Adipose tissue (tissue), 3 donors: ENCODE results near the gene TAS2R14. TPM values are rescaled to one million over a fixed set of nuclear protein-coding genes. Genes with fewer than 3 reads are reported as not detected.

Source experiments
- H3K27ac ChIP-seq: one replicate; pipeline ENCODE4 v1.5.1; 2013; ENCODE audit warnings: low read depth, low read length
- WGBS, 3 donors: extraction: QIAGEN DNeasy Blood & Tissue Kit; methylation state at CpG; one replicate each; pipeline ENCODE4 v1.1.7; 2013; 5-methylcytosine and 5-hydroxymethylcytosine counted together
- polyA plus RNA-seq, 3 donors: library from polyadenylated mRNA; stranded (reverse); fragments of 200-250 nt; gene quantifications; one replicate each; pipeline ENCODE4 v1.2.3, GENCODE V29; 2013
- donor health status: healthy with polysubstance abuse.
- donor health status: Bipolar disorder and iron deficiency.
- donor health status: healthy.

Gene TAS2R14, protein sequence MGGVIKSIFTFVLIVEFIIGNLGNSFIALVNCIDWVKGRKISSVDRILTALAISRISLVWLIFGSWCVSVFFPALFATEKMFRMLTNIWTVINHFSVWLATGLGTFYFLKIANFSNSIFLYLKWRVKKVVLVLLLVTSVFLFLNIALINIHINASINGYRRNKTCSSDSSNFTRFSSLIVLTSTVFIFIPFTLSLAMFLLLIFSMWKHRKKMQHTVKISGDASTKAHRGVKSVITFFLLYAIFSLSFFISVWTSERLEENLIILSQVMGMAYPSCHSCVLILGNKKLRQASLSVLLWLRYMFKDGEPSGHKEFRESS
- polyA plus RNA-seq: under 1 TPM in 2 of 3 donors, not detected in 1; 0.28 to 0.46 TPM

DNA sequence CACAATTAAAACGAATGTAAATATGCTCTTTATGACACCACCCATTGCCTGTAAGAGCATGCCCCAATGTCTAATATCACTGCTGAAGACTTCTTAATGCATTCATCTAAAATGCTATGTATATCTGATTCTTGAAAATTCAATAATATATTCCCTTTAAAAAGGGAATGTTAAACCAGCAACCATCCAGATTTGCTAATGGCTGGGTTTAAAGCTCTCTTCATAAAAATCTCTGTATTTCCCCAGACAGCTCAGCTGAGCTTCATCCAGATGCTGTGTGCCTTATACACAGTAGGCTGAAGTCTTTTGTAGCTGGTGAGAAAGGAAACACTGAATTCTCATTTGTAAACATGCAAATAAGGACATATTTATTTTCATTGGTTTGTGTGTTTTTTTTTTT lies at the start of gene TAS2R14:
Gene TAS2R14 (minus strand): TSS at position 101 of the 400 bp plus-strand sequence. CDS start 56 bp downstream, at position 45.
- H3K27ac ChIP-seq: no peak within 1 kb of the TSS
- WGBS, 3 donors: 82 to 89% (median 88%) methylated on average over 1 of the region's 1 CpG

DNA sequence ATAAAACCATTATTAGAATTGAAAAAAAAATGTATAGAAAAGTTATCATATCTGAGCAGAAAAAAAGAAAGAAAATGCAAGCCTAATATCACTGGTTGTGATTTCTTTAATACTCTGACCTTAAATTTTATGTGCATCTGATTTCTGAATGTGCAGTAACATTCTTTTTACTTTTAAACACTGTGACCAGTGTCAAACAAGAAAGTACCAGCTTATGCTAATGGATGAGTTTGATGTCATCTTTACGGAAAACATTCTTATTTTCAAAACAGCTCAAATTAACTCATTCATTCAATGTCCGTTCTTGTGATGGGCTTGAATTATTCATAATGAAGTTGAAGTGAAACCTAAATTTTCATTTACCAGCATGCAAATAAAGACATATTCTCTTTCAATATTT lies 47.7 kb upstream of the TAS2R14 start, which contains the start of gene TAS2R50:
Gene TAS2R50 (minus strand): TSS at position 101 of the 400 bp plus-strand sequence. CDS start 52 bp downstream, at position 49.
- no peak within 1 kb of the TSS for H3K27ac ChIP-seq

DNA sequence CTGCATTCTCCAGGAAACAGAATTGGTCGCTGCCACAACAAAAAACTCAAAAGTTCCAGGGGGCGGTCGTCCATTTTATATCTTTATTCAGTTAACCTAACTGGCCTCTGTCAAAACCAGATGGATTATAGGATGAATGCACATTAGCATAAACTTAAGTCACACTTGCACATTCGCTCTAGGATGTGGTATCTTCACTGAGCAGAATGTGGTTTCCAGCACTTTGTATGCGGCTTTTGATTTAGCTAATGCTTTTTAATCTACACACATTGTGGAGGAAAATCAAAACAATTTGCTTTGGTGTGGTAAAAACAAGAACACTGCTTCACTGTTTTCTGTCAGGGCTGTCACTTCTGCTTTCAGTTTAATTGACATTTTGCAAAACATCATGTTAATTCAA lies 43.2 kb upstream of the TAS2R14 start:
- no peak overlapping the region for H3K27ac ChIP-seq
- 88 to 90% (median 90%) methylated on average over 5 of the region's 5 CpGs for WGBS, 3 donors

More for the DNA sequence above, 47.7 kb upstream of the TAS2R14 start, which contains the start of gene TAS2R50:
- WGBS, 3 donors: 47 to 64% (median 48%) methylated on average over 2 of the region's 2 CpGs

DNA sequence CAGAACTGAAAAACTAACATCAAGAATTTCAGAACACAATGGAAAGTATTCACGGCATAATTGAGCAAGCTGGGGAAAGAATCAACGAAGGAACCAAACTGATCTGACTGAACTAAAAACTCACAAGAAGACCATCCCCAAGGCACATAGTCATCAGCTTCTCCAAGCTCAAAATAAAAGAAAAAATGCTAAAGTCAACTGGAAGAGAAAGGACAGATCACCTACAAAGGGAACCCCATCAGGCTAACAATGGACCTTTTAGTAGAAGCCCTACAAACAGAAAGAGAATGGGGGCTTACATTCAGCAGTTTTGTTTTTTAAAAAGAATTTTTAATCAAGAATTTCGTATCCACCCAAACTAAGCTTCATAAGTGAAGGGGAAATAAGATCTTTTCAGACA lies 35.9 kb upstream of the TAS2R14 start:
- 86 to 95% (median 86%) methylated on average over 3 of the region's 3 CpGs for WGBS, 3 donors
- H3K27ac ChIP-seq: no peak overlapping the region

DNA sequence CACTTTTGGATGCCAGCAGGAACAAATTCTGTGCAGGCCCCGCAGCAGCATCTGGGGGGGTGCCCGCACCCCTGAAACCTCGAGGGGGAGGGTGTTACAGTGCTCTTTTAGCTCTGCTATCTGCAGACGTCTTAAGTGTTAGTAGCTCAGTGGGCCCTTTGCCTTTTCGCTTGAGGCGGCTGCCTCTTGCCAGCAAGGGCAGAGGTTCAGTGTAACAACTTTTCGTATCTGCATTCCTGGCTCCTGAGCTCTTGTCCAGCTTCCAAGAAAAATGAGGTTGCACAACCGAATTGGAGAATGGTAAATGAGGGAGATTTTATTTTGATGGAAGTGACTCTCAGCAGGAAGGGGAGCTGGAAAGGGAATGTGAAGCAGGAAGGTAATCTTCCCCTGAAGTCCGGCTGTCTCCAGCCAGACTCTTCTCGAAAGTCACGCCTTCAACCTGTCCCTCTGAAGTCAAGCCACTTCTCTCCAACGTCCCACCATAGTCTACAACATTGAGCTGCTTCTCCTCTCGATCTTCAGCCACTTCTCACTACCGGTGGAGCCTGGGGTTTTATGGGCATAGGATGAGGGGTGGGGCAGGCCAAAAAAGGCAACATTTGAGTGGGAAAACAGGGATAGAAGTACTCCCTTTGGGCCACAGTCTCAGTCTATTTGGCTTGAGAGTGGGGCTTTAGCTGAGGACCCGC lies 29.8 kb upstream of the TAS2R14 start:
- H3K27ac ChIP-seq: no peak overlapping the region
- WGBS, 3 donors: 68 to 80% (median 73%) methylated on average over 15 of the region's 15 CpGs

DNA sequence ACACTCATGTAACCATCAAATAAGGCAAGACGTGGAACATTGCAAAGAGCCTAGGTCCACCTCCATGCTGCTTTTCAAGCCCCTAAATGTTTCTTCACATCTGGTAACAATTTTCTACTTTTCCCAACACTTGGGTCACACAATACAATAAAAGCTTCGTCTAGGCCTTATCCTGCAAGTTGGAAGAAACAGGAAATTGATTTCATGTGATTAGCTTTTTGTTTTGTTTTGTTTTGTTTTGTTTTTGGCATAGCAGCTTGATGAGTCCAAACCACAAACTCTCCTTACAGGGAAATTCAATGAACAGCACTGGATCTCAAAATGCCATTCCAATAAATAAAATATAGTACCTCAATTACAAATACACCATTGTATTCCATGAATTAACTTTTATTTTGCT lies 28.3 kb upstream of the TAS2R14 start:
- no peak overlapping the region for H3K27ac ChIP-seq
- WGBS, 3 donors: 59 to 80% (median 69%) methylated on average over 2 of the region's 2 CpGs

DNA sequence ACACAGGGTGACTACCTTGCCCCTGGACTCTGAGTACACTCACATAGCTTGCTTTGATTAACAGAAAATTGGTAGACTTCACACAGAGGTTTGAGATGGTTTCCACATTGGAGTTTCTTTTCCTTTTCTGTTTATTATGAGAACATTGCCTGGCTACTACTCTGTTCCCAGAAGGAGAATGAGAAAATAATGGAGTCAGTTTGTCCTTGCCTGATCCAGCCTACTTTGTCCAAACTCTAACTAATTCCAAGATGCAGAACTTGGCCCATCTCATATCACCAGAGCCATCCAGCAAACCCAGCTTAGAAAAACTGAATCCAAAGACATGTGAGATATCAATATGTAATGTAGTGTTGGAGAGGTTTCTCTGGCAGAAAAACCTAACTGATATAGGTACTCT lies 27.3 kb upstream of the TAS2R14 start:
- H3K27ac ChIP-seq: no peak overlapping the region

DNA sequence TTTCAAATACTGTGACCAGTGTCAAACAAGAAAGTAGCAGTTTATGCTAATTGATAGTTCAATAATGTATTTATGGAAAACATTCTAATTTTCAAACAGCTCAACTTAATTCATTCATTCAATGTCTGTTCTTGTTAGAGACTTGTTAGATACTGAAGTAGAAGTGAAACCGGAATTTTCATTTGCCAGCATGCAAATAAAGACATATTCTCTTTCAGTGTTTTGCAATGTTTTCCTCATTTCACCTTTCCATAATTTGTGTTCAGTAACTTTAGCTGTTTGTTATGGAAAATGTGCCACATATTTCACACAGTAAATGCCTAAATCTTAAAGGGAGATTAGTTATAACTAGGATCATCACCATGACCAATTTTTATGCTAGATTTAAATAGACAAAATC lies 26.4 kb upstream of the TAS2R14 start:
- 89 to 100% (median 94%) methylated on average over 1 of the region's 1 CpG for WGBS, 3 donors

DNA sequence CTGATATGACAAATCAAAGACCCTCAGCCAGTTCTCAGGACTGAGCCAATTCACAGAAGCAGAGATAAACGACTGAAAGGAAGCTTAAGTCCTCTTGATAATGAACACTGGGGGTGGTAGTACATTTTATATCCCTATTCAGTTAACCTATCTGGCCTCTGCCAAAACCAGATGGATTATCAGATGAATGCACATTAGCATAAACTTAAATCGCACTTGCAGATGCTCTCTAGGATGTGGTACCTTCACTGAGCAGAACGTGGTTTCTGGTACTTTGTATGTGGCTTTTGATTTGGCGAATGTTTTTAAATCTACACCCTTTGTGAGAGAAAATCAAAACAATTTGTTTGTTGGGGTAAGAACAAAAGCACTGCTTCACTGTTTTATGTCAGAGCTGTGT lies 21.1 kb upstream of the TAS2R14 start:
- WGBS, 3 donors: 72 to 84% (median 72%) methylated on average over 4 of the region's 4 CpGs

More for the DNA sequence above, 26.4 kb upstream of the TAS2R14 start:
- no peak overlapping the region for H3K27ac ChIP-seq

DNA sequence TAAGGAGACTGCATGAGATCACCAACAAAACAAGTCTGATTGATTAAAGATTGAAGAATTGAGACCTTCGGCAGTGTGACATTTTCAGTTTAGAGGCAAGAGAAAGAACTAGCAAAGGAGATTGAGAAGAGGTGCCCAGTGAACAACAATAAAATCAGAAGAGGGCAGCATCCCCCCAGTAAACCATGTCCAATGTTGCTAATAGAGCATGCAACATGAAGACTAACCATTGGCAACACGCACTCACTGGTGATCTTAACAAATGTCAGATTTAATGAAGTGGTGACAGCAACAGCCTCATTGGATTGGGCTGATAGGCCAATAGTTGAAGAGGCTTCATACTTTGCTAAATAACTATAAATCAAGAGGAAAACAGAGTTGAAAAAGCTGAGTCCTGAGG lies 20.7 kb upstream of the TAS2R14 start:
- no peak overlapping the region for H3K27ac ChIP-seq
- WGBS, 3 donors: 93 to 98% (median 94%) methylated on average over 2 of the region's 2 CpGs

More for the DNA sequence above, 21.1 kb upstream of the TAS2R14 start:
- no peak overlapping the region for H3K27ac ChIP-seq

DNA sequence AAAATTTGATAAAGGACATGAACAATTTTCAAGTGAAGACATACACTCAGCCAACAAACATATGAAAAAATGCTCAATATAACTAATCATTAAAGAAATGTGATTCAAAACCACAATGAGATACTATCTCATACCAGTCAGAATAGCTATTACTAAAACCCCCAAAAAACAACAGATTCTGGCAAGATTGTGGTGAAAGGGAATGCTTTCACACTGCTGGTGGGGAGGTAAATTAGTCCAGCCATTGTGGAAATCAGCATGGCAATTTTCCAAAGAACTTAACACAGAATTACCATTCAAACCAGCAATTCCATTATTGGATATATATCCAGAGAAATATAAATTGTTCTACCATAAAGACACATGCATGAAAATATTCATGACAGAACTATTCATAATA lies 18.7 kb upstream of the TAS2R14 start:
- H3K27ac ChIP-seq: no peak overlapping the region

DNA sequence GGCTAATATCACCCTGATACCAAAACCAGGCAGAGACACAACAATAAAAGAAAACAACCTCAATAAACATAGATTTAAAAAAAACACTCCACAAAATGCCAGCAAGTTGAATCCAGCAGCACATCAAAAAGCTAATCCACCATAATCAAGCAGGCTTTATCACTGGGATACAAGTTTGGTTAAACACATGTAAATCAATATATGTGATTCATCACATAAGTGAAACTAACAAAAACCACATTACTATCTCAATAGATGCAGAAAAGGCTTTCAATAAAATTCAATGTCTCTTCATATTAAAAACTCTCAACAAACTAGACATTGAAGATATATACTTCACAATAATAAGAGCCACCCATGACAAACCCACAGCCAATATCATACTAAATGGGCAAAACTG lies 17.0 kb upstream of the TAS2R14 start:
- no peak overlapping the region for H3K27ac ChIP-seq

DNA sequence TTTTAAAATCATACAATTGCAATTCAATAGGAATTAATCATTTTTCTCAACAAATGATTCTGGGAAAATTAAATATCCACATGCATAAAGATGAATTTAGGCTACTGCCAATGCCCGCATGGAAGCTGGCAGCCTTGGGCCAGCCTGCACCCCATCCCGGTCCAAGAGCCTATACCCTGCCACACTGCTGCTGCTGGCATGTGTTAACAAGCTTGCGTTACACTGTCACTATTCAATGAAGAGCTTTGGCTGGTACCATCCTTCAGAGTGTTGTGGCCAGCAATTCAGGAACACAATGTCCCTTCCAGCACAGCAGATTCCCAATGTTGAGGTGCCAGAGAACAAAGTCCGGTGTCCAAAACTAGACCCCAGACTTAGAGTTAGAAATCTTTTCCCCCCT lies 13.6 kb upstream of the TAS2R14 start:
- no peak overlapping the region for H3K27ac ChIP-seq
- 95 to 99% (median 99%) methylated on average over 4 of the region's 4 CpGs for WGBS, 3 donors

DNA sequence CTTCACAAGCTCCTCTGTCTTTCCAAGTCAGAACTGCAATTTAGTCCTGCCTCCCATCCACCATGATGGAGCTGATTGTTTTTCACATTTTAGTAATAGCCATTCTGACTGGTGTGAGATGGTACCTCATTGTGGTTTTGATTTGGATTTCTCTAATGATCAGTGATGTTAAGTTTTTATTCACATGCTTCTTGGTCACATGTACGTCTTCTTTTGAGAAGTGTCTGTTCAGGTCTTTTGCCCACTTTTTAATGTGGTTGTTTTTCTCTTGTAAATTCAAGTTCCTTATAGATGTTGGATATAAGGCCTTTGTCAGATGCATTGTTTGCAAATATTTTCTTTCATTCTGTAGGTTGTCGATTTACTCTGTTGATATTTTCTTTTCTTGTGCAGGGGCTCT lies 4.1 kb upstream of the TAS2R14 start:
- WGBS, 3 donors: 95 to 98% (median 96%) methylated on average over 2 of the region's 2 CpGs
- no peak overlapping the region for H3K27ac ChIP-seq

DNA sequence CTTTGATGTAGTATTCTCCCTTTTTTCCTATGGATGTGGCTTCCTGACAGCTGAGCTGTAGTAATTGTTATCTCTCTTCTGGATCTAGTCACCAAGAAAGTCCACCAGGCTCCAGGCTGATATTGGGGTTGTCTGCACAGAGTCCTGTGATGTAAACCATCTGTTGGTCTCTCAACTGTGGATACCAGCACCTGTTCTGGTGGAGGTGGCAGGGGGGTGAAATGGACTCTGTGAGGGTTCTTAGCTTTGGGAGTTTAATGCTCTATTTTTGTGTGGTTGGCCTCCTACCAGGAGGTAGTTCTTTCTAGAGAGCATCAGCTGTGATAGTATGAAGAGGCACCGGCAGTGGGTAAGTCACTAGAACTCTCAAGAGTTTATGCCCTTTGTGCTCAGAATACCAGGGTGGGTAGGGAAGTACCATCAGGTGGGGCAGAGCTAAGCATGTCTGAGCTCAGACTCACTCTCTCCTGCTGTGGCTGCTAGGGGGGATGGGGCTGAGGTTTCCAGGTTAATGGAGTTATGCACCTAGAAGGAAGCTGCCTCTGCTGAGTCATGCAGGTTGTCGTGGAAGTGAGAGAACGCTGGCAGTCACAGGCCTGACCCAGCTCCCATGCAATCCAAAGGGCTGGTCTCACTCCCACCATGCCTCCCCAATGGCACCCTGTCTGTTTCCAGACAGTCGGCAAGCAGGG lies 3.0 kb upstream of the TAS2R14 start:
- no peak overlapping the region for H3K27ac ChIP-seq
- WGBS, 3 donors: 71 to 75% (median 72%) methylated on average over 4 of the region's 4 CpGs

DNA sequence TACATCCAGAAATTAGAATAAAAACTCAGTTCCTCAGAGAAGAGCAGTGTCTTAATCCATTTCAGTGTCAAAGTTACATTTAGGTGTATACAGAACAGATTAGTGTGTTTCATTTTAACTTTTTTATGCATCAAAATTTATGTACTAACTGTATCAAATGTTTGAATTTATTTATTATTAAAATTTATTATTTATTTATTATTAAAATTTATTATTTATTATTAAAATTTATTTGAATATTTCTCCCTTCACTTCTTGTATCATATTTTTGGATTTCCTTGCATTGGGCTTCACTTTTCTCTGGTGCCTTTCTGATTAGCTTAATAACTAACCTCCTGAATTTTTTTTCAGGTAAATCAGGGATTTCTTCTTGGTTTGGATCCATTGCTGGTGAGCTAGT lies 2.3 kb upstream of the TAS2R14 start:
- H3K27ac ChIP-seq: no peak overlapping the region

DNA sequence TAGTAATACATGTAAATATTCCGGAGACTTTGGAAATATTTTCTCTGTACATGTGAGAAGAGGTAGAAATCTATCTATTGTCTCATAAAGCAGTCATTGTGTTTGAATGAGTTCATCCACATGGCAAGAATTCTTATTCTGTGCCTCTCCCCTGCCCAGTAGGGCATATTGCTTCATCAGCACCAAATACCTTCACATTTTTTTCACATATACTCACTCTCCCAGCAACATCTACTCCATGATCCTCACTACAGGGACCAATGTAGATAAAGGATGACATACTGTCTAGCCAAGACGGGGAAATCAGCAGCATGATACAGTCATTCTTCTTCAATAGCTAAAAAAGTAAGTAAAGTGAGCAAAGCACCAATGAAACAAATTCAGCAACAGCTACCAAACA lies 1.3 kb upstream of the TAS2R14 start:
- no peak overlapping the region for H3K27ac ChIP-seq
- WGBS, 3 donors: 90 to 95% (median 92%) methylated on average over 2 of the region's 2 CpGs

DNA sequence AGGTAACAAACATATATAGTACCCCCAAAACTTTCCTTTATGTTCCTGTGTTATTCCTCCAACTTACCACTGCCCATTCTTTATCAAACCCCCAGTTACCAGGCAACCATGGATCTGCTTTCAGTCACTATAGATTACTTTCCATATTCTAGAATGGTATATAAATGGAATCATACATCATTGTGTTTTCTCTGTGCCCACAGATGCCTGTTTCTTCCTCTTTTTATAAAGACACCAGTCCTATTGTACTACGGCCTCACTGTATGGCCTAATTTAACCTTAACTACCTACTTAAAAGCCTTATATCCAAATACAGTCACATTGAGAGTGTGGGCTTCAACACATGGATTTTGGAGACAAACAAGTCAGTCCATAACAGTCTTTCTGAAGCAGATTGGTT lies 2.6 kb downstream of the TAS2R14 start:
- 83 to 96% (median 85%) methylated on average over 1 of the region's 1 CpG for WGBS, 3 donors
- H3K27ac ChIP-seq: no peak overlapping the region

DNA sequence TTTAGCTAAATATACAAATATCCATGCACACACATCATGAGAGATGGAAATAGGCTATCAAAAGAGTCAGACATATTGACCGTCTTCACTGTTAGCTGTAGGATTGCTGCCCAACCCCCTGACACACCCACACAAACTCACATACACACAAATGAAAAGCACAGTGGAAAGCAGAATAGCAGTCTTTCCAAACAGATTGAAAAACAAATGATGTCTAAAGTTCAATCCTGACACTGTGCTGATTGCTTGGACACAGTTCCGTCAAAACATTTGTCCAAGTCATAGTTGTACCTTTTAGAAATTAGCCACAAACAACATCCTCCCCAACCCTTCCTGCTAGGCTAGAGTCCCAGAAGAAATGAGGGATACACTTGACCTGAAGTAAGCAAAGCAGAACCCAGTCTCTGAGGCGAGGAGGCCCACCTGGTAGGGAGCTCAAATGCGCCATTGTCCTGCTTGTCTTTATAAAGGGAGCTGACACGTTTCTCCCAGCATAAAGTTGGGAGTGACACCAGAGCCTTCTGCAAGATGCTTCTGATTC lies 10.2 kb downstream of the TAS2R14 start, which contains the start of gene PRH2:
Gene PRH2 (plus strand): TSS at position 491 of the 541 bp plus-strand sequence. CDS start 38 bp downstream, at position 529.
- 94 to 98% (median 98%) methylated on average over 5 of the region's 5 CpGs for WGBS, 3 donors
- H3K27ac ChIP-seq: no peak within 1 kb of the TSS
